ENCODE results near the gene HSBP1L1.
A peak's percentile ranks its signal among the peaks of the same experiment; 100 is the strongest.
"Not testable (repeated sequence)": the region's sequence is repeated elsewhere in the genome, so short reads cannot be mapped to it uniquely, and the experiment has no call there.

The HSBP1L1 gene

GRCh38 chr18:79987566-79987965, 23.1 kb downstream of the HSBP1L1 start:
- DNase-seq: no peak

- DNase-seq: peak; percentile 69
Observed at GRCh38 chr18:79988071-79988450, 23.6 kb downstream of the HSBP1L1 start.

- DNase-seq: peak; percentile 88
Observed at GRCh38 chr18:79988451-79989194, 24.2 kb downstream of the HSBP1L1 start, which contains the start of gene TXNL4A. Gene TXNL4A (minus strand): TSS chr18:79988563. CDS start chr18:79988392, 171 bp downstream.

- DNase-seq: no peak
Observed at GRCh38 chr18:79989195-79989497, 24.7 kb downstream of the HSBP1L1 start.

GRCh38 chr18:79991494-79991893, 27.1 kb downstream of the HSBP1L1 start:
- no peak for DNase-seq

- not testable (repeated sequence) for DNase-seq
Observed at GRCh38 chr18:79999701-80000100, 35.3 kb downstream of the HSBP1L1 start.

- no peak for DNase-seq
Observed at GRCh38 chr18:80000877-80001276, 36.4 kb downstream of the HSBP1L1 start.

GRCh38 chr18:80002468-80002867, 38.0 kb downstream of the HSBP1L1 start:
- no peak for DNase-seq

GRCh38 chr18:80004600-80005342, 40.3 kb downstream of the HSBP1L1 start:
- DNase-seq: no peak

- peak; percentile 58 for DNase-seq
Observed at GRCh38 chr18:80006724-80007123, 42.3 kb downstream of the HSBP1L1 start.

- DNase-seq: no peak
Observed at GRCh38 chr18:80009661-80010550, 45.5 kb downstream of the HSBP1L1 start.

- no peak for DNase-seq
Observed at GRCh38 chr18:80010551-80010906, 46.1 kb downstream of the HSBP1L1 start.

- DNase-seq: not testable (repeated sequence)
Observed at GRCh38 chr18:80011496-80012137, 47.2 kb downstream of the HSBP1L1 start.

GRCh38 chr18:80012714-80013113, 48.3 kb downstream of the HSBP1L1 start:
- DNase-seq: no peak

Measured in NCI-H345 (cell line).